Stimulated activated CD8-positive, alpha-beta memory T cell treated with anti-CD3 and anti-CD28 coated beads, Interleukin-7, amount 100 ng/mL, for 1 hour (primary cell): ENCODE measurements around the gene PPEF2.
"Not testable (repeated sequence)": the region's sequence is repeated elsewhere in the genome, so short reads cannot be mapped to it uniquely, and the experiment has no call there.

ENCODE experiments used
- DNase-seq, 2 donors: peaks; one replicate each; pipeline ENCODE4 v3.0.0-alpha.2; 2020; ENCODE audit warnings: low read depth in 2 of 2

PPEF2 gene

GRCh38 chr4:75892508-75892907 lies 9.7 kb downstream of the PPEF2 start:
- no peak for DNase-seq

GRCh38 chr4:75891611-75892010 lies 10.6 kb downstream of the PPEF2 start:
- no peak for DNase-seq

- DNase-seq: no peak
Observed at GRCh38 chr4:75889537-75890199, 12.6 kb downstream of the PPEF2 start.

GRCh38 chr4:75886104-75886503 lies 16.1 kb downstream of the PPEF2 start:
- DNase-seq: no peak

GRCh38 chr4:75881476-75881875 lies 20.8 kb downstream of the PPEF2 start:
- no peak for DNase-seq

GRCh38 chr4:75880278-75880677 lies 22.0 kb downstream of the PPEF2 start:
- no peak for DNase-seq

- no peak for DNase-seq
Observed at GRCh38 chr4:75878246-75878756, 24.0 kb downstream of the PPEF2 start.

- DNase-seq: no peak
Observed at GRCh38 chr4:75876218-75876617, 26.0 kb downstream of the PPEF2 start.

- DNase-seq: no peak
Observed at GRCh38 chr4:75869100-75869499, 33.2 kb downstream of the PPEF2 start.

GRCh38 chr4:75867130-75867529 lies 35.1 kb downstream of the PPEF2 start:
- DNase-seq: no peak

GRCh38 chr4:75860606-75861005 lies 41.6 kb downstream of the PPEF2 start:
- DNase-seq: no peak

- no peak for DNase-seq
Observed at GRCh38 chr4:75858721-75859120, 43.5 kb downstream of the PPEF2 start.

GRCh38 chr4:75849461-75849860 lies 52.8 kb downstream of the PPEF2 start:
- no peak for DNase-seq

- DNase-seq: no peak
Observed at GRCh38 chr4:75848891-75849290, 53.4 kb downstream of the PPEF2 start.

GRCh38 chr4:75848171-75848760 lies 54.0 kb downstream of the PPEF2 start:
- not testable (repeated sequence) for DNase-seq

GRCh38 chr4:75845992-75846391 lies 56.3 kb downstream of the PPEF2 start:
- DNase-seq: no peak

GRCh38 chr4:75844151-75844662 lies 58.0 kb downstream of the PPEF2 start:
- DNase-seq: no peak

GRCh38 chr4:75843596-75843995 lies 58.7 kb downstream of the PPEF2 start:
- DNase-seq: no peak

GRCh38 chr4:75841641-75842520 lies 60.4 kb downstream of the PPEF2 start:
- no peak for DNase-seq

GRCh38 chr4:75834772-75835154 lies 67.5 kb downstream of the PPEF2 start:
- DNase-seq: no peak

- no peak for DNase-seq
Observed at GRCh38 chr4:75834095-75834771, 68.0 kb downstream of the PPEF2 start.
